GM19463 (cell line): ENCODE measurements around the gene PLCD3.

Experiments
- ATAC-seq: cut with Tn5 transposase; IDR thresholded peaks from one replicate; pipeline ENCODE4 v1.9.1; 2021; ENCODE audit warnings: mild to moderate bottlenecking, moderate library complexity; ENCODE audit not compliant: unreplicated experiment

PLCD3 gene

GRCh38 chr17:45150911-45151809, 18.8 kb upstream of the PLCD3 start:
- ATAC-seq, result no peak

GRCh38 chr17:45149669-45150664, 17.7 kb upstream of the PLCD3 start:
- ATAC-seq, result no peak

- ATAC-seq, result no peak
Measured at GRCh38 chr17:45149037-45149668, 16.8 kb upstream of the PLCD3 start.

GRCh38 chr17:45148183-45149036, 16.1 kb upstream of the PLCD3 start, which contains the start of gene HEXIM1:
Gene HEXIM1, plus strand, starts transcription at chr17:45148475. Its CDS starts 716 bp downstream, at chr17:45149191.
- peak; percentile 73 for ATAC-seq

GRCh38 chr17:45147581-45148182, 15.4 kb upstream of the PLCD3 start:
- no peak for ATAC-seq

- no peak for ATAC-seq
Measured at GRCh38 chr17:45146890-45147580, 14.7 kb upstream of the PLCD3 start.

GRCh38 chr17:45146592-45146889, 14.2 kb upstream of the PLCD3 start:
- no peak for ATAC-seq

GRCh38 chr17:45146166-45146565, 13.9 kb upstream of the PLCD3 start:
- no peak for ATAC-seq

- no peak for ATAC-seq
Measured at GRCh38 chr17:45145035-45145389, 12.7 kb upstream of the PLCD3 start.

GRCh38 chr17:45144199-45145034, 12.1 kb upstream of the PLCD3 start:
- ATAC-seq, result no peak

GRCh38 chr17:45143767-45144198, 11.5 kb upstream of the PLCD3 start:
- ATAC-seq, result no peak

GRCh38 chr17:45143094-45143670, 10.9 kb upstream of the PLCD3 start:
- no peak for ATAC-seq

GRCh38 chr17:45139533-45139920, 7.2 kb upstream of the PLCD3 start:
- no peak for ATAC-seq

GRCh38 chr17:45138911-45139532, 6.7 kb upstream of the PLCD3 start:
- ATAC-seq, result no peak

GRCh38 chr17:45137561-45138305, 5.4 kb upstream of the PLCD3 start:
- ATAC-seq, result no peak

GRCh38 chr17:45136846-45137560, 4.7 kb upstream of the PLCD3 start:
- ATAC-seq, result no peak
